GM12878 (cell line): ENCODE results near the gene INHBA. TPM values are rescaled to one million over a fixed set of nuclear protein-coding genes. Genes with fewer than 3 reads are reported as not detected.

Experiments used
- ATAC-seq: fragments of 200-7000 bp; cut with Tn5 transposase; 3 replicates; pipeline ENCODE4 v1.9.1; 2020; ENCODE audit warnings: mild to moderate bottlenecking, moderate library complexity
- BruUV-seq: library from RNA; stranded (reverse); fragments of 400-500 nt; replicated peaks from 2 replicates; lab custom pipeline; 2021; lab: Mats Ljungman, UMichigan
- CTCF ChIA-PET: fragments of 300-600 bp; sonication (Branson Sonifier 250); formaldehyde crosslinking; extraction: SDS; loops from one replicate; lab custom pipeline; 2021; ENCODE audit warnings: inconsistent platforms; lab: Yijun Ruan, JAX
- POLR2A ChIA-PET: fragments of 350-600 bp; formaldehyde crosslinking; extraction: SDS; loops from one replicate; lab custom pipeline; 2021; ENCODE audit warnings: inconsistent platforms; lab: Charles Lee
- RAD21 ChIA-PET: fragments of 300-600 bp; sonication (Branson Sonifier 250); formaldehyde crosslinking; loops from one replicate; lab custom pipeline; 2023; ENCODE audit warnings: antibody characterized with exemption; ENCODE audit not compliant: unreplicated experiment; lab: Charles Lee
- SMC1A ChIA-PET: fragments of 300-600 bp; sonication (Branson Sonifier 250); formaldehyde crosslinking; loops from one replicate; lab custom pipeline; 2023; ENCODE audit not compliant: unreplicated experiment, uncharacterized antibody; lab: Charles Lee
- DNase-seq: peaks from one replicate; pipeline ENCODE4 v3.0.0-alpha.2; 2011; ENCODE audit warnings: low read depth, low spot score
- FAIRE-seq: peaks from 3 replicates; lab custom pipeline; 2011; peaks lifted over from hg19 to GRCh38; lab: Jason Lieb, UNC
- H2AFZ ChIP-seq: 2 replicates; pipeline ENCODE4 v1.6.0; 2011; ENCODE audit warnings: low read depth, low read length, control low read depth; ENCODE audit not compliant: control insufficient read depth
- H3K27ac ChIP-seq: 2 replicates; pipeline ENCODE4 v1.5.1; 2011; ENCODE audit warnings: control low read depth; ENCODE audit not compliant: control insufficient read depth, insufficient read depth
- H3K27me3 ChIP-seq, 2 experiments: replicated peaks in 1 of 2; 2 replicates each; pipeline versions ENCODE4 v1.6.0 to v1.6.1; 2011; ENCODE audit warnings: low read length in 1 of 2; ENCODE audit not compliant: control insufficient read depth in 2 of 2, insufficient read depth in 2 of 2
- H3K36me3 ChIP-seq, 2 experiments: 2 replicates each; pipeline ENCODE4 v1.5.1; 2011; ENCODE audit warnings: low read length in 1 of 2; ENCODE audit not compliant: control insufficient read depth in 2 of 2, insufficient read depth in 2 of 2
- H3K4me1 ChIP-seq: 2 replicates; pipeline ENCODE4 v1.6.1; 2011; ENCODE audit warnings: mild to moderate bottlenecking, low read length, moderate library complexity, mixed read lengths; ENCODE audit not compliant: control insufficient read depth, insufficient read depth
- H3K4me2 ChIP-seq: 2 replicates; pipeline ENCODE4 v1.6.0; 2011; ENCODE audit warnings: control low read depth; ENCODE audit not compliant: control insufficient read depth, insufficient read depth
- H3K4me3 ChIP-seq: fragments of 200-600 bp; sonication (generic); 2 replicates; pipeline ENCODE4 v1.5.1; 2016
- H3K79me2 ChIP-seq: 2 replicates; pipeline ENCODE4 v1.6.0; 2011; ENCODE audit warnings: low read length; ENCODE audit not compliant: control insufficient read depth, insufficient read depth
- H3K9ac ChIP-seq: 2 replicates; pipeline ENCODE4 v1.8.0; 2011; ENCODE audit warnings: low read length, control low read depth, mixed read lengths; ENCODE audit not compliant: control insufficient read depth, insufficient read depth
- H3K9me3 ChIP-seq: replicated peaks from 3 replicates; pipeline ENCODE4 v1.5.1; 2011; ENCODE audit warnings: mild to moderate bottlenecking, low read length; ENCODE audit not compliant: control insufficient read depth, insufficient read depth
- H4K20me1 ChIP-seq: 2 replicates; pipeline ENCODE4 v1.6.0; 2011; ENCODE audit not compliant: control insufficient read depth, insufficient read depth
- ATF2 ChIP-seq: IDR thresholded peaks from 2 replicates; pipeline ENCODE4 v1.6.1; 2012; ENCODE audit warnings: low read length, inconsistent platforms
- CBX5 ChIP-seq: sonication (generic); IDR thresholded peaks from 2 replicates; pipeline ENCODE4 v1.6.1; 2016; ENCODE audit warnings: low read depth, moderate library complexity, mild to moderate bottlenecking, inconsistent platforms
- RELA ChIP-seq: fragments of 450-650 bp; IDR thresholded peaks from 2 replicates; pipeline ENCODE4 v1.8.0; 2014; ENCODE audit warnings: borderline replicate concordance; ENCODE audit not compliant: partially characterized antibody
- SREBF1 ChIP-seq: IDR thresholded peaks from 2 replicates; pipeline ENCODE4 v1.6.1; 2012; ENCODE audit warnings: mild to moderate bottlenecking, low read length
- TARDBP ChIP-seq: IDR thresholded peaks from 2 replicates; pipeline ENCODE4 v1.6.1; 2016; ENCODE audit warnings: borderline replicate concordance
- ZBED1 ChIP-seq: IDR thresholded peaks from 2 replicates; pipeline ENCODE4 v1.6.1; 2016; ENCODE audit warnings: borderline replicate concordance
- WGBS: methylation state at CpG from one replicate; pipeline ENCODE4 v1.1.6; 2016; ENCODE audit warnings: low lambda C conversion rate; ENCODE audit not compliant: insufficient replicate concordance, insufficient coverage; ENCODE audit errors: missing lambda C conversion rate; 5-methylcytosine and 5-hydroxymethylcytosine counted together
- in situ Hi-C: fragments of 300-500 bp; cut with MboI; formaldehyde crosslinking; loops from 9 replicates; pipeline ENCODE4 v1.14.3; 2018; ENCODE audit warnings: mixed read lengths
- intact Hi-C: fragments of 100-400 bp; cut with micrococcal nuclease; formaldehyde crosslinking; loops from one replicate; pipeline ENCODE4 v1.14.2; 2022; ENCODE audit not compliant: unreplicated experiment
- polyA plus RNA-seq, 11 experiments: library from polyadenylated mRNA; depleted of rRNA in 4 of 11; unstranded in 6 of 11; stranded (reverse) in 5 of 11; fragments of >200 nt; fragmentation: Nextera tagmentation in 4 of 11; fragmentation: Illumina TruSeq in 1 of 11; extraction: Ambion mirVana in 4 of 11; extraction: Trizol in 1 of 11; gene quantifications; 1 replicate in 1 of 11; 2 replicates in 10 of 11; pipeline versions ENCODE4 v1.2.1 to v1.2.3, GENCODE V29; 2011 to 2016; ENCODE audit warnings: inconsistent platforms in 2 of 11, missing spikeins in 2 of 11, low read depth in 1 of 11
- total RNA-seq, 4 experiments: library from RNA; depleted of rRNA in 3 of 4; stranded (reverse); fragments of >200 nt in 3 of 4; fragmentation: Illumina TruSeq in 1 of 4; extraction: Trizol in 1 of 4; gene quantifications; 2 replicates each; pipeline versions ENCODE4 v1.2.1 to v1.2.3, GENCODE V29; 2013 to 2021

Gene INHBA
- total and polyA plus RNA-seq, 10 of the 15 experiments (the other 5 are each of a cell fraction or from before 2014, with no cell fraction given): 0.04 to 0.05 (median 0.05) TPM; not detected in 6

DNA sequence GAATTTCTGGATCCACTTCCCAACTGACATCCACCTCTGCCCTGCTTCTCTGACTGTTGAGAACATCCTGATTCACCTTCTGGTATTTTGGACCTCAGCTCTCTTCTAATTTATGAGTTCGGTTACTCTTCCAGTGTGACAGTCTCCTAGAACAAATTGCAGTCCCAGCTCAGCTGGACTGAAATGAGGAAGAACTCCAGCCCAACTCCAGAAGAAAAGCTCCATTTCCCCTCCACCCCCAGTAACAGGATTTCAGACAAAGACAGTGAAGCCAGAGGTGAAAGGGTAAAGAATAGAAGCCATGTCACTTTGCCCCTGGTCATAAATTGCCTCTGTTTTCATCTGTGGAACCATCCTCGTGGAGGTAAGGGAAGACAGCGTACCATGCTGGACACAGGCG lies 26.2 kb upstream of the INHBA start (continued):
- no peak for TF ChIP-seq ATF2
- TF ChIP-seq, all 136 proteins: peak for 0

DNA sequence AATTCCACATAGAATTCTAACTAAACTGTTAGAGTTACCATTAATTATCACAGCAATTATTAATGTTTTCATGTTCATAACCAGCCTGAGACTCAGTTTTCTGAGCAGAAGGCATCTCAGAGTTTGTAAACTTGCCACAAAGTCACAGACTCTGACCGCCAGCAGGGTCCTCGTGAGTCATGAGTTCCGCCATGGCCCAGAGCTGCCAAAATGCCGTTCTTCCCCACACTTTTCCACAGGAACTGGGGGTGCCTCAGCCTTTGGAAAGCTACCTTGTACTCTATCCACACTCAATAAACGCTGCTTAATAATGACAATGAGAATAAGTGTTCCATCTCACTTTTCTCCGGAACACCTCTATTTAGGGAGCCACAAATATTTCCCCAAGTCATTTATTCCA lies 22.1 kb upstream of the INHBA start:
- Histone ChIP-seq H3K4me3 (no peak overlapping the region), H2AFZ (no peak overlapping the region), H3K27ac (no peak overlapping the region), H3K36me3 (no peaks in the 10 kb centered on the region), H4K20me1 (no peaks in the 10 kb centered on the region), H3K4me2 (no peak overlapping the region), H3K79me2 (no peaks in the 10 kb centered on the region), H3K9ac (no peak overlapping the region), H3K4me1 (no peaks in the 10 kb centered on the region), H3K9me3 (no peaks in the 10 kb centered on the region; the same call in 2 of the 3 replicates), H3K27me3 (no peaks in the 10 kb centered on the region; a peak in 1 of 4 replicates)
- WGBS: 52% methylated on average over 6 of the region's 6 CpGs
- TF ChIP-seq ZBED1 (no peak), TARDBP (no peak), SREBF1 (no peak), RELA (no peak), CBX5 (no peak)
- DNase-seq: no peak
- no peak for ATAC-seq
- CTCF ChIA-PET: interaction anchor here (0.8 to 2.6 kb wide), 6 partner anchors 10 to 218 kb away, joined by 3 to 11 read pairs (median 4); no protein-coding TSS in a partner anchor
- SMC1A ChIA-PET: interaction anchor here (1.3 to 2.2 kb wide), 2 partner anchors 11 to 15 kb away, joined by 4 to 8 read pairs; no protein-coding TSS in a partner anchor
- POLR2A ChIA-PET: no interaction called here
- intact Hi-C loops (no loop called here), in situ Hi-C loops (no loop called here)
- no peak for FAIRE-seq
- RAD21 ChIA-PET: interaction anchor here (2.0 kb wide), 1 partner anchor 8 kb away, joined by 5 read pairs; no protein-coding TSS in a partner anchor
- BruUV-seq: no TSS peak
